ENCODE data around the gene L3MBTL1.

The L3MBTL1 gene

DNA sequence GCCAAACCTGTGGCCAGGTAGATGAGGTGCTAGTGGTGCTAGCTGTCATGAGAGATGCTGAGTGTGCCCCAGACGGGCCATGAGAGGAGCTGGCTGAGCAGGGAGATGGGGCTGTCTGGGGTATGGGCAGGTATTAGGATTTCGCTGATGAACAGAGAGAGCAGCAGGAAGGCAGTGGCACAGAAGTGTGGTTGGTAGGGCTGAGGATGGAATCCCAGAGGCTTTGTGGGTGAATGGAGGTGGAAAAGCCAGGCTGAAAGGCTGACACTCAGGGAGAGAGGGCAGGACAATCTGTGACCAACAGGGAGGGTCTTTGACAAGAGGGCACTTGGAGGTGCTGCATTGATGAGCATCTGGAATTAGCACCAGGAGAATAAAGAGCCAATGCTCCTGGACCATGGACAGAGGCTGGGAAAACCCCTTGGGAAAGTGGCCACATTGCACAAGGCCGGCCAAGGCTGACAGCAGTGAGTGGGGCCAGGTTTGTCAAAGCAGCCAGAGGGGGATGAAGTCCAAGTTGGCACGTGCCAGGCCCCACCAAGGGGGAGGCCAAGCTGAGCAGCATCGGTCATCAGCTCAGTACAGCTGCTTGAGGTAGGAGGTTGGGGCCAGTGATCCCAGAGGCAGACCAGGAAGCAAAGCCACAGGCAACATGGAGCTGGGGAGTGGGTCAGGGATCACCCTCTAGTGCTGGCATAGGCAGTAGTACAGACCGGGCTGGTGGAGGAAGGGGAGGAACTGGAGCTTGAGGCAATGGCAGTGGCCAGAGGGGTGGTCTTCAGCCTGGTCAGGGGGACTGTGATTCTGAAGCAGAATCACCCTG lies 31.6 kb downstream of the L3MBTL1 start:
- Histone ChIP-seq H3K9ac (ENCODE audit: low read depth, low read length) (no peak overlapping the region), H3K9me3 (ENCODE audit: control insufficient read depth, insufficient read depth, low read length) (no peaks in the 10 kb centered on the region), H3K27me3 (ENCODE audit: control insufficient read depth, insufficient read depth, low read length) (no peaks in the 10 kb centered on the region), H3K4me3 (ENCODE audit: low read depth, low read length) (no peak overlapping the region), H3K36me3 (ENCODE audit: control insufficient read depth, insufficient read depth, low read length) (peaks cover 9% of the 10 kb centered on the region), H3K4me1 (ENCODE audit: control insufficient read depth, insufficient read depth, low read length) (no peaks in the 10 kb centered on the region)

GRCh38 chr20:43539975-43540672 lies 32.6 kb downstream of the L3MBTL1 start:
- Histone ChIP-seq H3K9me3 (ENCODE audit: control insufficient read depth, insufficient read depth, low read length) (no peaks in the 10 kb centered on the region), H3K36me3 (ENCODE audit: control insufficient read depth, insufficient read depth, low read length) (peaks cover 7% of the 10 kb centered on the region), H3K9ac (ENCODE audit: low read depth, low read length) (no peak overlapping the region), H3K4me3 (ENCODE audit: low read depth, low read length) (no peak overlapping the region), H3K27me3 (ENCODE audit: control insufficient read depth, insufficient read depth, low read length) (no peaks in the 10 kb centered on the region), H3K4me1 (ENCODE audit: control insufficient read depth, insufficient read depth, low read length) (no peaks in the 10 kb centered on the region)

DNA sequence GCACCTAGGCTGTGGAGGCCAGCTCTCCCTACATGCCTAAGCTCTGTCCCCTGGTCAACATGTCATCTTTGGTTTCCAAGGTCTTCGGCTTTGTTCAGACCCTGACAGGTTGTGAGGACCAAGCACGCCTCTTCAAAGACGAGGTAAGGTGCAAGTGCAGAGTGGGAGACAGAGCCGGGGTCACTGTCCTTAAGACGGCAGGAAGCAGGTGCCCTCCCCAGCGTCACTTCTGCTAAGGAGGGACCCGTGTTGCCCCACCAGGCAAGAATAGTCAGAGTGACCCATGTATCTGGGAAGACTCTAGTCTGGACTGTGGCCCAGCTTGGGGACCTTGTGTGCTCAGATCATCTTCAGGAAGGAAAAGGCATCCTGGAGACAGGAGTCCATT lies 33.2 kb downstream of the L3MBTL1 start:
- H3K27me3 ChIP-seq (ENCODE audit: control insufficient read depth, insufficient read depth, low read length): no peaks in the 10 kb centered on the region
- peaks cover 5% of the 10 kb centered on the region for H3K36me3 ChIP-seq (ENCODE audit: control insufficient read depth, insufficient read depth, low read length)
- no peaks in the 10 kb centered on the region for H3K4me1 ChIP-seq (ENCODE audit: control insufficient read depth, insufficient read depth, low read length)
- H3K4me3 ChIP-seq (ENCODE audit: low read depth, low read length): no peak overlapping the region
- no peaks in the 10 kb centered on the region for H3K9me3 ChIP-seq (ENCODE audit: control insufficient read depth, insufficient read depth, low read length)
- H3K9ac ChIP-seq (ENCODE audit: low read depth, low read length): no peak overlapping the region

DNA sequence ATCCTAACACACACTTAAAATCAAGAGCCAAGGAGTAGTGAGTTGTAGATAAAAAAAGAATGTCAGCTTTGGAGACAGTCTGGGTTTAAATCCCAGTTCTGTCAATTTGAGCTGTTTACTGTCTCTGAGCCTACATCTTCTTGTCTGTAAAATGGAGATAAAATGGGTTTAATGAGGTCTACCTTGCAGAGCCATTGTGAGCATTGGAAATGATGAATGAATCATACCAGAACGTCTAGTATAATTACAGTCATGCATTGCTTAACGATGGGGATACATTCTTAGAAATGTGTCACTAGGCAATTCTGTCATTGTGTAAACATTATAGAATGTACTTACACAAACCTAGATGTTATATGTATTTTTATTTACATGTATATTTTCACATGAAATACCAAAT lies 33.7 kb downstream of the L3MBTL1 start:
- Histone ChIP-seq H3K9me3 (ENCODE audit: control insufficient read depth, insufficient read depth, low read length) (no peaks in the 10 kb centered on the region), H3K9ac (ENCODE audit: low read depth, low read length) (no peak overlapping the region), H3K4me1 (ENCODE audit: control insufficient read depth, insufficient read depth, low read length) (no peaks in the 10 kb centered on the region), H3K36me3 (ENCODE audit: control insufficient read depth, insufficient read depth, low read length) (peaks cover 3% of the 10 kb centered on the region), H3K27me3 (ENCODE audit: control insufficient read depth, insufficient read depth, low read length) (no peaks in the 10 kb centered on the region), H3K4me3 (ENCODE audit: low read depth, low read length) (no peak overlapping the region)

GRCh38 chr20:43542161-43542560 lies 34.7 kb downstream of the L3MBTL1 start:
- no peaks in the 10 kb centered on the region for H3K4me1 ChIP-seq (ENCODE audit: control insufficient read depth, insufficient read depth, low read length)
- H3K9me3 ChIP-seq (ENCODE audit: control insufficient read depth, insufficient read depth, low read length): no peaks in the 10 kb centered on the region
- no peak overlapping the region for H3K4me3 ChIP-seq (ENCODE audit: low read depth, low read length)
- no peak overlapping the region for H3K9ac ChIP-seq (ENCODE audit: low read depth, low read length)
- peaks cover 2% of the 10 kb centered on the region for H3K36me3 ChIP-seq (ENCODE audit: control insufficient read depth, insufficient read depth, low read length)
- H3K27me3 ChIP-seq (ENCODE audit: control insufficient read depth, insufficient read depth, low read length): no peaks in the 10 kb centered on the region

GRCh38 chr20:43542674-43543073 lies 35.2 kb downstream of the L3MBTL1 start:
- no peaks in the 10 kb centered on the region for H3K4me1 ChIP-seq (ENCODE audit: control insufficient read depth, insufficient read depth, low read length)
- H3K27me3 ChIP-seq (ENCODE audit: control insufficient read depth, insufficient read depth, low read length): no peaks in the 10 kb centered on the region
- no peaks in the 10 kb centered on the region for H3K9me3 ChIP-seq (ENCODE audit: control insufficient read depth, insufficient read depth, low read length)
- H3K36me3 ChIP-seq (ENCODE audit: control insufficient read depth, insufficient read depth, low read length): peaks cover 2% of the 10 kb centered on the region
- no peak overlapping the region for H3K4me3 ChIP-seq (ENCODE audit: low read depth, low read length)
- no peak overlapping the region for H3K9ac ChIP-seq (ENCODE audit: low read depth, low read length)

GRCh38 chr20:43543138-43543537 lies 35.6 kb downstream of the L3MBTL1 start:
- Histone ChIP-seq H3K4me1 (ENCODE audit: control insufficient read depth, insufficient read depth, low read length) (no peaks in the 10 kb centered on the region), H3K9ac (ENCODE audit: low read depth, low read length) (no peak overlapping the region), H3K4me3 (ENCODE audit: low read depth, low read length) (no peak overlapping the region), H3K9me3 (ENCODE audit: control insufficient read depth, insufficient read depth, low read length) (no peaks in the 10 kb centered on the region), H3K36me3 (ENCODE audit: control insufficient read depth, insufficient read depth, low read length) (peaks cover 2% of the 10 kb centered on the region), H3K27me3 (ENCODE audit: control insufficient read depth, insufficient read depth, low read length) (no peaks in the 10 kb centered on the region)

DNA sequence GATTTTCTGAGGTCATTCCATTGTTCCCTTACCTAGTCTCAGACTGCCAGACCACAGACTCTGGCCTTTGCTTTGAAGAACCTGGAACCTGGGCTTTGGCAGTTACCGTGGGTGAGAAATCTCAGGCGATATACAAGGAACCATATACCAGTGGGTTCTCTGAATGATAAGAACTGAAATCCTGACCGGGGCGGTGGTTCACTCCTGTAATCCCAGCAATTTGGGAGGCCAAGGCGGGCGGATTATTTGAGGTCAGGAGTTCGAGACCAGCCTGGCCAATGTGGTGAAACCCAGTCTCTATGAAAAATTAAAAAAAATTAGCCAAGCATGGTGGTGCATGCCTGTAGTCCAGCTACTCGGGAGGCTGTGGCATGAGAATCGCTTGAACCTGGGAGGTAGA lies 37.0 kb downstream of the L3MBTL1 start:
- H3K9ac ChIP-seq (ENCODE audit: low read depth, low read length): no peak overlapping the region
- H3K36me3 ChIP-seq (ENCODE audit: control insufficient read depth, insufficient read depth, low read length): no peaks in the 10 kb centered on the region
- no peak overlapping the region for H3K4me3 ChIP-seq (ENCODE audit: low read depth, low read length)
- no peaks in the 10 kb centered on the region for H3K9me3 ChIP-seq (ENCODE audit: control insufficient read depth, insufficient read depth, low read length)
- no peaks in the 10 kb centered on the region for H3K27me3 ChIP-seq (ENCODE audit: control insufficient read depth, insufficient read depth, low read length)
- no peaks in the 10 kb centered on the region for H3K4me1 ChIP-seq (ENCODE audit: control insufficient read depth, insufficient read depth, low read length)

DNA sequence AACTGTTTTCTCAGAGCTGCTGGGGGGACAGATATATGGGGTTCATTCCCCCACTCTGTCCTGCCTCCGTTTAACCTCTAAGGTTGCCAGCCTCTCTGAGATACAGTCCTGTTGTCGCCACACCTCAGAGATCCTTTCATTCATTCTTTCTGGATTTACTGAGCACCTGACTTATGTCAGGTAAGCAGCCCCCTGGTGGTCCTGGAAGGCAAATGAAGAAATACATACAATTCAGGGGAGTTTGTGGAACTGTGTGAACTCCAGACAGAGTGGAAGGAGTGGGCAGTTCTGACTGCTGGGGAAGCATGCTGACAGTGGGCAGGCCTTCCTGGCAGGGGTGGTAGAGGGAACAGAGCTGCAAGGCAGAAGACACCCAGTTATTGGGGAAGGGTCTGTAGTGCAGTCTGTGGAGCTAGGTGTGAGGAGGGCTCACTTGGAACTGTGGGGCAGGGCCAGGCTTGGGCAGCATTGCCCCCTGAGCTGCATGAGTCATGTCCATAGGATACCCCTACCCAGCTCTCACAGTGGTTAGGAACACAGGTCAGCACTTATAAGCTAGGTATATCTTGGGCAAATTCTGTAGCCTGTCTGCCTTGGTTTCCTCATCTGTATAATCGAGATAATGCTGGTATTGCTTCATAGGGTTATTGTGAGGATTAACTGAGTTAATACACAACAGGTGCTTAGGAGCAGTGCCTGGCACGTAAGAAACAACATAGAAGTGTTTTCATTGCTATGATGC lies 38.5 kb downstream of the L3MBTL1 start:
- Histone ChIP-seq H3K36me3 (ENCODE audit: control insufficient read depth, insufficient read depth, low read length) (no peaks in the 10 kb centered on the region), H3K4me3 (ENCODE audit: low read depth, low read length) (no peak overlapping the region), H3K9ac (ENCODE audit: low read depth, low read length) (no peak overlapping the region), H3K4me1 (ENCODE audit: control insufficient read depth, insufficient read depth, low read length) (no peaks in the 10 kb centered on the region), H3K9me3 (ENCODE audit: control insufficient read depth, insufficient read depth, low read length) (no peaks in the 10 kb centered on the region), H3K27me3 (ENCODE audit: control insufficient read depth, insufficient read depth, low read length) (no peaks in the 10 kb centered on the region)

- no peaks in the 10 kb centered on the region for H3K4me1 ChIP-seq (ENCODE audit: control insufficient read depth, insufficient read depth, low read length)
- no peaks in the 10 kb centered on the region for H3K27me3 ChIP-seq (ENCODE audit: control insufficient read depth, insufficient read depth, low read length)
- H3K36me3 ChIP-seq (ENCODE audit: control insufficient read depth, insufficient read depth, low read length): no peaks in the 10 kb centered on the region
- no peak overlapping the region for H3K4me3 ChIP-seq (ENCODE audit: low read depth, low read length)
- H3K9me3 ChIP-seq (ENCODE audit: control insufficient read depth, insufficient read depth, low read length): no peaks in the 10 kb centered on the region
- no peak overlapping the region for H3K9ac ChIP-seq (ENCODE audit: low read depth, low read length)
Measured at GRCh38 chr20:43548273-43548880, 40.9 kb downstream of the L3MBTL1 start.

GRCh38 chr20:43549416-43550065 lies 42.0 kb downstream of the L3MBTL1 start:
- no peak overlapping the region for H3K9ac ChIP-seq (ENCODE audit: low read depth, low read length)
- H3K27me3 ChIP-seq (ENCODE audit: control insufficient read depth, insufficient read depth, low read length): no peaks in the 10 kb centered on the region
- no peak overlapping the region for H3K4me3 ChIP-seq (ENCODE audit: low read depth, low read length)
- H3K4me1 ChIP-seq (ENCODE audit: control insufficient read depth, insufficient read depth, low read length): no peaks in the 10 kb centered on the region
- H3K36me3 ChIP-seq (ENCODE audit: control insufficient read depth, insufficient read depth, low read length): no peaks in the 10 kb centered on the region
- no peaks in the 10 kb centered on the region for H3K9me3 ChIP-seq (ENCODE audit: control insufficient read depth, insufficient read depth, low read length)
